Measurements from ENCODE around the gene DEFB119. TPM values are rescaled to one million over a fixed set of nuclear protein-coding genes. Genes with fewer than 3 reads are reported as not detected.
"Not testable (repeated sequence)": the region's sequence is repeated elsewhere in the genome, so short reads cannot be mapped to it uniquely, and the experiment has no call there.

The DEFB119 gene
- polyA plus RNA-seq (not detected in 2 replicates), polyA minus RNA-seq (not detected in 2 replicates)

- H3K9ac ChIP-seq (ENCODE audit: low read length): no peak within 1 kb of the TSS
- TF ChIP-seq EZH2 (IDR thresholded peaks at IDR 0.05; ENCODE audit: borderline replicate concordance, insufficient read depth, low read length, poor library complexity, severe bottlenecking): no peak
- TF ChIP-seq, protein P1, sequence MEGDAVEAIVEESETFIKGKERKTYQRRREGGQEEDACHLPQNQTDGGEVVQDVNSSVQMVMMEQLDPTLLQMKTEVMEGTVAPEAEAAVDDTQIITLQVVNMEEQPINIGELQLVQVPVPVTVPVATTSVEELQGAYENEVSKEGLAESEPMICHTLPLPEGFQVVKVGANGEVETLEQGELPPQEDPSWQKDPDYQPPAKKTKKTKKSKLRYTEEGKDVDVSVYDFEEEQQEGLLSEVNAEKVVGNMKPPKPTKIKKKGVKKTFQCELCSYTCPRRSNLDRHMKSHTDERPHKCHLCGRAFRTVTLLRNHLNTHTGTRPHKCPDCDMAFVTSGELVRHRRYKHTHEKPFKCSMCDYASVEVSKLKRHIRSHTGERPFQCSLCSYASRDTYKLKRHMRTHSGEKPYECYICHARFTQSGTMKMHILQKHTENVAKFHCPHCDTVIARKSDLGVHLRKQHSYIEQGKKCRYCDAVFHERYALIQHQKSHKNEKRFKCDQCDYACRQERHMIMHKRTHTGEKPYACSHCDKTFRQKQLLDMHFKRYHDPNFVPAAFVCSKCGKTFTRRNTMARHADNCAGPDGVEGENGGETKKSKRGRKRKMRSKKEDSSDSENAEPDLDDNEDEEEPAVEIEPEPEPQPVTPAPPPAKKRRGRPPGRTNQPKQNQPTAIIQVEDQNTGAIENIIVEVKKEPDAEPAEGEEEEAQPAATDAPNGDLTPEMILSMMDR (IDR thresholded peaks at IDR 0.05; ENCODE audit: poor library complexity, severe bottlenecking): no peak
- TF ChIP-seq RAD21 (conservative IDR thresholded peaks at IDR 0.05): no peak
- TF ChIP-seq EP300 (conservative IDR thresholded peaks at IDR 0.05; ENCODE audit: poor library complexity, severe bottlenecking): no peak
- TF ChIP-seq MXI1 (conservative IDR thresholded peaks at IDR 0.05; ENCODE audit: poor library complexity, severe bottlenecking): no peak
- no peaks in the 10 kb centered on the region for H3K79me2 ChIP-seq (replicated peaks; ENCODE audit: insufficient read depth, low read length)
- peaks cover 19% of the 10 kb centered on the region for H3K9me3 ChIP-seq (ENCODE audit: low read length)
- no peak within 1 kb of the TSS for H3K27ac ChIP-seq (ENCODE audit: low read length)
- no peaks in the 10 kb centered on the region for H3K36me3 ChIP-seq (ENCODE audit: insufficient read depth, low read length)
- no peak within 1 kb of the TSS for H2AFZ ChIP-seq (ENCODE audit: low read depth, low read length)
- no peaks in the 10 kb centered on the region for H3K9me2 ChIP-seq (ENCODE audit: insufficient read depth, low read length)
- no peak within 1 kb of the TSS for H3K4me3 ChIP-seq (ENCODE audit: low read length)
- no peak within 1 kb of the TSS for H3K4me2 ChIP-seq (ENCODE audit: low read length)
- H4K20me1 ChIP-seq (ENCODE audit: insufficient read depth): no peaks in the 10 kb centered on the region
- no peaks in the 10 kb centered on the region for H3F3A ChIP-seq (ENCODE audit: insufficient read depth, low read length, poor library complexity, severe bottlenecking)
- H3K27me3 ChIP-seq (ENCODE audit: insufficient read depth, low read depth, low read length): no peaks in the 10 kb centered on the region
Measured at GRCh38 chr20:31390490-31390889, at the start of gene DEFB119. DEFB119 (minus strand) TSS chr20:31390590; CDS start chr20:31390483, 107 bp downstream.

DNA sequence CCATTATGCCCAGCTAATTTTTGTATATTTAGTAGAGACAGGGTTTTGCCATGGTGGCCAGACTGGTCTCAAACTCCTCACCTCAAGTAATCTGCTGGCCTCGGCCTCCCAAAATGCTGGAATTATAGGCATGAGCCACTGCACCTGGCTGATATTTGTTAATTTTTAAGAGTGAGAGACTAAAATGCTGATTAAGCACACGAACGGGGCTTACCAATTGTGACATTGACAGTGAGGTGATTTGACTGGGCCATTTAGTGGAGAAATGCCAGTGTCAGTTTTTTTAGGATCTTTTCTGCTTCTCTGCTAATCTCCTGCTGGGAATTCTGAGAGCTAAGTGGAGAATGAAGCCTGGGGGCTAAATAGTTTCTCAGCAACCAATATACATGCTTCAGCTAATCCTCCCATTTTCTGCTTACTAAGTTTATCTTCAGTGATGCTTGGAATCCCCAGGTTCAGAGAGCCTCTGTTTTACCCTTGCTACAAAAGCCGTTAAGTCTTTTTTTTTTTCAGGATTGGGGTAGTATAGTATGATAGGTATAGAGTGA is 40.3 kb upstream of the DEFB119 start:
- no peaks in the 10 kb centered on the region for H3K79me2 ChIP-seq (replicated peaks; ENCODE audit: insufficient read depth, low read length)
- H3K9ac ChIP-seq (ENCODE audit: low read length): no peak overlapping the region
- H3K9me3 ChIP-seq (ENCODE audit: low read length): peaks cover 4% of the 10 kb centered on the region
- TF ChIP-seq EP300 (conservative IDR thresholded peaks at IDR 0.05; ENCODE audit: poor library complexity, severe bottlenecking): no peak
- no peak for TF ChIP-seq TAF1 (IDR thresholded peaks at IDR 0.05; ENCODE audit: low read depth)
- no peak for TF ChIP-seq MXI1 (conservative IDR thresholded peaks at IDR 0.05; ENCODE audit: poor library complexity, severe bottlenecking)
- TF ChIP-seq SMC3 (conservative IDR thresholded peaks at IDR 0.05; ENCODE audit: poor library complexity): no peak
- no peak for TF ChIP-seq RAD21 (conservative IDR thresholded peaks at IDR 0.05)
- no peaks in the 10 kb centered on the region for H3K36me3 ChIP-seq (ENCODE audit: insufficient read depth, low read length)
- no peaks in the 10 kb centered on the region for H4K20me1 ChIP-seq (ENCODE audit: insufficient read depth)
- H3K27ac ChIP-seq (ENCODE audit: low read length): no peak overlapping the region
- H3K4me2 ChIP-seq (ENCODE audit: low read length): no peak overlapping the region
- no peak overlapping the region for H3K4me3 ChIP-seq (ENCODE audit: low read length)
- H2AFZ ChIP-seq (ENCODE audit: low read depth, low read length): no peak overlapping the region
- H3K9me2 ChIP-seq (ENCODE audit: insufficient read depth, low read length): no peaks in the 10 kb centered on the region
- H3F3A ChIP-seq (ENCODE audit: insufficient read depth, low read length, poor library complexity, severe bottlenecking): no peaks in the 10 kb centered on the region
- H3K27me3 ChIP-seq (ENCODE audit: insufficient read depth, low read depth, low read length): no peaks in the 10 kb centered on the region

DNA sequence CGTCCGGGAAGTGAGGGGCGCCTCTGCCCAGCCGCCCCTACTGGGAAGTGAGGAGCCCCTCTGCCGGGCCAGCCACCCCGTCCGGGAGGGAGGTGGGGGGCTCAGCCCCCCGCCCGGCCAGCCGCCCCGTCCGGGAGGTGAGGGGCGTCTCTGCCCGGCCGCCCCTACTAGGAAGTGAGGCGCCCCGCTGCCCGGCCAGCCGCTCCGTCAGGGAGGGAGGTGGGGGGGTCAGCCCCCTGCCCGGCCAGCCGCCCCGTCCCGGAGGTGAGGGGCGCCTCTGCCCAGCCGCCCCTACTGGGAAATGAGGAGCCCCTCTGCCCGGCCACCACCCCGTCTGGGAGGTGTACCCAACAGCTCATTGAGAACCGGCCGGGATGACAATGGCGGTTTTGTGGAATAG is 37.2 kb upstream of the DEFB119 start:
- not testable (repeated sequence) for H3K9me2 ChIP-seq (ENCODE audit: insufficient read depth, low read length); H3K9ac ChIP-seq (ENCODE audit: low read length); H3K4me3 ChIP-seq (ENCODE audit: low read length); H2AFZ ChIP-seq (ENCODE audit: low read depth, low read length); H3K9me3 ChIP-seq (ENCODE audit: low read length); H3K27me3 ChIP-seq (ENCODE audit: insufficient read depth, low read depth, low read length); H4K20me1 ChIP-seq (ENCODE audit: insufficient read depth); H3K79me2 ChIP-seq (replicated peaks; ENCODE audit: insufficient read depth, low read length); H3K36me3 ChIP-seq (ENCODE audit: insufficient read depth, low read length); H3F3A ChIP-seq (ENCODE audit: insufficient read depth, low read length, poor library complexity, severe bottlenecking); H3K27ac ChIP-seq (ENCODE audit: low read length); H3K4me2 ChIP-seq (ENCODE audit: low read length)

- H3K9me3 ChIP-seq (ENCODE audit: low read length); H3K79me2 ChIP-seq (replicated peaks; ENCODE audit: insufficient read depth, low read length); H3K4me3 ChIP-seq (ENCODE audit: low read length); H3K9me2 ChIP-seq (ENCODE audit: insufficient read depth, low read length); H3K27me3 ChIP-seq (ENCODE audit: insufficient read depth, low read depth, low read length); H3K36me3 ChIP-seq (ENCODE audit: insufficient read depth, low read length); H3F3A ChIP-seq (ENCODE audit: insufficient read depth, low read length, poor library complexity, severe bottlenecking); H3K4me2 ChIP-seq (ENCODE audit: low read length); H4K20me1 ChIP-seq (ENCODE audit: insufficient read depth); H2AFZ ChIP-seq (ENCODE audit: low read depth, low read length); H3K27ac ChIP-seq (ENCODE audit: low read length); H3K9ac ChIP-seq (ENCODE audit: low read length): not testable (repeated sequence)
Measured at GRCh38 chr20:31426891-31427551, 36.6 kb upstream of the DEFB119 start.

Data from neural cell (in vitro differentiated cells).